Peyer's patch (tissue), 4 donors: ENCODE results near the gene HOXA11. TPM values are rescaled to one million over a fixed set of nuclear protein-coding genes. Genes with fewer than 3 reads are reported as not detected.
A peak's percentile ranks its signal among the peaks of the same experiment; 100 is the strongest.

Experiments
- DNase-seq, 3 donors: peaks; one replicate each; pipeline ENCODE4 v3.0.0-alpha.2; 2017 to 2019
- H3K27ac ChIP-seq, 4 donors: fragments of 200-600 bp; sonication (generic); one replicate each; pipeline ENCODE4 v1.5.1; 2016 to 2019
- H3K27me3 ChIP-seq, 2 donors: fragments of 200-600 bp; sonication (generic); one replicate each; pipeline ENCODE4 v1.5.1; 2019
- H3K36me3 ChIP-seq, 3 donors: fragments of 200-600 bp; sonication (generic); one replicate each; pipeline ENCODE4 v1.5.1; 2016 to 2019
- H3K4me1 ChIP-seq, 4 donors: fragments of 200-600 bp; sonication (generic); one replicate each; pipeline ENCODE4 v1.5.1; 2016 to 2019
- H3K4me3 ChIP-seq, 4 donors: fragments of 200-600 bp; sonication (generic); 1 replicate in 3 of 4; 2 replicates in 1 of 4; pipeline ENCODE4 v1.5.1; 2016 to 2019; ENCODE audit warnings: mild to moderate bottlenecking in 1 of 4
- H3K9me3 ChIP-seq, 4 donors: fragments of 200-600 bp; sonication (generic); one replicate each; pipeline ENCODE4 v1.5.1; 2016 to 2019; ENCODE audit warnings: mild to moderate bottlenecking in 1 of 4
- POLR2A ChIP-seq, 2 donors: fragments of 450-650 bp; IDR thresholded peaks; one replicate each; pipeline ENCODE4 v1.5.1; 2017; ENCODE audit warnings: antibody characterized with exemption in 2 of 2, mild to moderate bottlenecking in 2 of 2, moderate library complexity in 2 of 2
- total RNA-seq, 4 donors: library from RNA; depleted of rRNA; stranded (reverse); fragments of >200 nt; gene quantifications; one replicate each; pipeline ENCODE4 v1.1.0, GENCODE V29; 2016
- TF ChIP-seq, protein P1 (sequence below), 6 experiments: fragments of 450-650 bp in 4 of 6; fragments of 200-600 bp in 2 of 6; sonication (generic) in 1 of 6; IDR thresholded peaks; one replicate each; pipeline ENCODE4 v1.5.1; 2017 to 2019; ENCODE audit warnings: antibody characterized with exemption in 6 of 6, mild to moderate bottlenecking in 3 of 6, moderate library complexity in 1 of 6

HOXA11 gene
- total RNA-seq, 4 donors from 2014 or later, result not detected

DNA sequence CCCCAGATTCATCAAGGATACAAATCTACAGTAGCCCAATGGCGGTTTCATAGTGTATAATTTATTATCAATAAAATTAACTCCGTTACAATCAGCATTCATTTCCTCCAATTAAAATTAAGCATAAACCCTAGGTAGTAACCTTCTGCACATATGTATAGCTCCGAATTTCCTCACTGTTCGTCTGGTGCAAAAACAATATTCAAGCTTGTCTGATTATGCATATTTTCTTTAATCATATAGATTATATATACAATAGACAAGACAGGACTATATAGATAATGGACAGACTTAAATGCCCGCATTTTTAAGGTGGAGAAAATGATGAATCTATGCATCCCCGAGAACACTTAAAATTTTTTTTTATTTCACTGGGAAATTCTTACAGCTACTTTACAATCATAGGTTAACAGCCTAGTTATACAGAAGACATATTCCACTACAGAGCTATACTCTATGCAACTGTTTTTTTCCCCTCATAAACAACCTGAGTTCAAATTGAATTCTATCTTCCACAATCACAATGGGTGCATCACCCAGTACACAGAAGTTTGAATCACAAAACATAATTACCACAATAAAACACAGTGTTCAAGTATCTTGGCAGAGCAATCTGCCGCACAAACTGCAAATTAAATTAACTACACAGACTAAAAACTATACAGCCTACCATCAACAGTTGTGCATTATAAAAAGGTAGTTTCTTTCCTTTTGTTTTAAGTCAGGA is 22.3 kb downstream of the HOXA11 start:
- no peak for TF ChIP-seq POLR2A (IDR thresholded peaks at IDR 0.05)
- TF ChIP-seq, protein P1, sequence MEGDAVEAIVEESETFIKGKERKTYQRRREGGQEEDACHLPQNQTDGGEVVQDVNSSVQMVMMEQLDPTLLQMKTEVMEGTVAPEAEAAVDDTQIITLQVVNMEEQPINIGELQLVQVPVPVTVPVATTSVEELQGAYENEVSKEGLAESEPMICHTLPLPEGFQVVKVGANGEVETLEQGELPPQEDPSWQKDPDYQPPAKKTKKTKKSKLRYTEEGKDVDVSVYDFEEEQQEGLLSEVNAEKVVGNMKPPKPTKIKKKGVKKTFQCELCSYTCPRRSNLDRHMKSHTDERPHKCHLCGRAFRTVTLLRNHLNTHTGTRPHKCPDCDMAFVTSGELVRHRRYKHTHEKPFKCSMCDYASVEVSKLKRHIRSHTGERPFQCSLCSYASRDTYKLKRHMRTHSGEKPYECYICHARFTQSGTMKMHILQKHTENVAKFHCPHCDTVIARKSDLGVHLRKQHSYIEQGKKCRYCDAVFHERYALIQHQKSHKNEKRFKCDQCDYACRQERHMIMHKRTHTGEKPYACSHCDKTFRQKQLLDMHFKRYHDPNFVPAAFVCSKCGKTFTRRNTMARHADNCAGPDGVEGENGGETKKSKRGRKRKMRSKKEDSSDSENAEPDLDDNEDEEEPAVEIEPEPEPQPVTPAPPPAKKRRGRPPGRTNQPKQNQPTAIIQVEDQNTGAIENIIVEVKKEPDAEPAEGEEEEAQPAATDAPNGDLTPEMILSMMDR (IDR thresholded peaks at IDR 0.05), result no peak
- H3K4me3 ChIP-seq, result peak overlapping the region in 3 of 4 donors; percentile 46 to 81 (median 71)
- H3K27me3 ChIP-seq, result peaks cover 0 to 6% of the 10 kb centered on the region in 2 donors
- no peak for DNase-seq
- peaks cover 0 to 13% (median 0%) of the 10 kb centered on the region in 4 donors for H3K9me3 ChIP-seq
- H3K4me1 ChIP-seq, result peaks cover 0 to 37% (median 9%) of the 10 kb centered on the region in 4 donors
- H3K36me3 ChIP-seq, result no peaks in the 10 kb centered on the region
- peak overlapping the region in 1 of 4 donors; percentile 93 for H3K27ac ChIP-seq

GRCh38 chr7:27161721-27162560 is 23.1 kb downstream of the HOXA11 start:
- DNase-seq, result peak in 2 of 3 donors; percentile 56 to 78
- Histone ChIP-seq H3K9me3 (peaks cover 0 to 20% (median 0%) of the 10 kb centered on the region in 4 donors), H3K36me3 (no peaks in the 10 kb centered on the region), H3K27ac (peak overlapping the region; percentile 20 to 93 (median 61)), H3K4me3 (peak overlapping the region in 3 of 4 donors; percentile 3 to 81 (median 70)), H3K4me1 (peaks cover 0 to 45% (median 9%) of the 10 kb centered on the region in 4 donors), H3K27me3 (peaks cover 0 to 6% of the 10 kb centered on the region in 2 donors)
- TF ChIP-seq, protein P1 (IDR thresholded peaks at IDR 0.05), result peak in 1 of 6 experiments; percentile 12
- TF ChIP-seq POLR2A (IDR thresholded peaks at IDR 0.05), result peak in 1 of 2 donors; percentile 20

GRCh38 chr7:27161214-27161720 is 23.8 kb downstream of the HOXA11 start:
- peak overlapping the region; percentile 20 to 93 (median 73) for H3K27ac ChIP-seq
- TF ChIP-seq, protein P1 (IDR thresholded peaks at IDR 0.05), result peak in 1 of 6 experiments; percentile 20
- no peak for TF ChIP-seq POLR2A (IDR thresholded peaks at IDR 0.05)
- H3K36me3 ChIP-seq, result no peaks in the 10 kb centered on the region
- peaks cover 0 to 1% of the 10 kb centered on the region in 2 donors for H3K27me3 ChIP-seq
- peaks cover 0 to 41% (median 8%) of the 10 kb centered on the region in 4 donors for H3K4me1 ChIP-seq
- DNase-seq, result peak in 2 of 3 donors; percentile 61 to 78
- H3K4me3 ChIP-seq, result peak overlapping the region; percentile 53 to 81 (median 70)
- peaks cover 0 to 17% (median 0%) of the 10 kb centered on the region in 4 donors for H3K9me3 ChIP-seq

- Histone ChIP-seq H3K9me3 (peaks cover 0 to 11% (median 0%) of the 10 kb centered on the region in 4 donors), H3K27ac (peak overlapping the region; percentile 55 to 93 (median 84)), H3K27me3 (no peaks in the 10 kb centered on the region), H3K4me1 (peaks cover 0 to 39% (median 9%) of the 10 kb centered on the region in 4 donors), H3K4me3 (peak overlapping the region; percentile 53 to 81 (median 70)), H3K36me3 (no peaks in the 10 kb centered on the region)
- DNase-seq, result peak; percentile 91 to 96 (median 95)
- no peak for TF ChIP-seq POLR2A (IDR thresholded peaks at IDR 0.05)
- TF ChIP-seq, protein P1 (IDR thresholded peaks at IDR 0.05), result peak; percentile 96 to 100 (median 100)
Measured at GRCh38 chr7:27160546-27161213, 24.4 kb downstream of the HOXA11 start.

GRCh38 chr7:27160145-27160545 is 24.9 kb downstream of the HOXA11 start:
- peak overlapping the region; percentile 55 to 93 (median 84) for H3K27ac ChIP-seq
- DNase-seq, result peak in 2 of 3 donors; percentile 51 to 64
- H3K27me3 ChIP-seq, result no peaks in the 10 kb centered on the region

More at GRCh38 chr7:27160145-27160545, 24.9 kb downstream of the HOXA11 start:
- TF ChIP-seq POLR2A (IDR thresholded peaks at IDR 0.05), result no peak
- TF ChIP-seq, protein P1 (IDR thresholded peaks at IDR 0.05), result no peak
- peak overlapping the region; percentile 53 to 81 (median 70) for H3K4me3 ChIP-seq
- H3K9me3 ChIP-seq, result peaks cover 0 to 7% (median 0%) of the 10 kb centered on the region in 4 donors
- H3K4me1 ChIP-seq, result peaks cover 0 to 44% (median 9%) of the 10 kb centered on the region in 4 donors
- no peaks in the 10 kb centered on the region for H3K36me3 ChIP-seq
